Omental fat pad (tissue), 4 donors: ENCODE data around the gene TMIE. TPM values are rescaled to one million over a fixed set of nuclear protein-coding genes. Genes with fewer than 3 reads are reported as not detected.
"Not testable (repeated sequence)": the region's sequence is repeated elsewhere in the genome, so short reads cannot be mapped to it uniquely, and the experiment has no call there.

Experiments
- ATAC-seq: fragments of 150-250 bp; one replicate; pipeline ENCODE4 v1.9.1; 2016; ENCODE audit warnings: mild to moderate bottlenecking, moderate library complexity; ENCODE audit not compliant: low FRiP score
- DNase-seq: peaks from one replicate; pipeline ENCODE4 v3.0.0-alpha.2; 2019; ENCODE audit warnings: low spot score
- CTCF ChIP-seq, 3 donors: fragments of 450-650 bp; IDR thresholded peaks; one replicate each; pipeline ENCODE4 v1.5.1; 2016 to 2017; ENCODE audit warnings: antibody characterized with exemption in 3 of 3, mild to moderate bottlenecking in 3 of 3, moderate library complexity in 2 of 3
- total RNA-seq, 4 donors: library from RNA; depleted of rRNA; stranded (reverse); fragments of >200 nt; gene quantifications; one replicate each; pipeline ENCODE4 v1.1.0, GENCODE V29; 2016

Gene TMIE
- total RNA-seq, 4 donors from 2014 or later = 0.79 TPM; not detected in 3

GRCh38 chr3:46695962-46696894, 5.0 kb upstream of the TMIE start:
- no peak for TF ChIP-seq CTCF (IDR thresholded peaks at IDR 0.05)
- DNase-seq = no peak
- ATAC-seq = no peak

DNA sequence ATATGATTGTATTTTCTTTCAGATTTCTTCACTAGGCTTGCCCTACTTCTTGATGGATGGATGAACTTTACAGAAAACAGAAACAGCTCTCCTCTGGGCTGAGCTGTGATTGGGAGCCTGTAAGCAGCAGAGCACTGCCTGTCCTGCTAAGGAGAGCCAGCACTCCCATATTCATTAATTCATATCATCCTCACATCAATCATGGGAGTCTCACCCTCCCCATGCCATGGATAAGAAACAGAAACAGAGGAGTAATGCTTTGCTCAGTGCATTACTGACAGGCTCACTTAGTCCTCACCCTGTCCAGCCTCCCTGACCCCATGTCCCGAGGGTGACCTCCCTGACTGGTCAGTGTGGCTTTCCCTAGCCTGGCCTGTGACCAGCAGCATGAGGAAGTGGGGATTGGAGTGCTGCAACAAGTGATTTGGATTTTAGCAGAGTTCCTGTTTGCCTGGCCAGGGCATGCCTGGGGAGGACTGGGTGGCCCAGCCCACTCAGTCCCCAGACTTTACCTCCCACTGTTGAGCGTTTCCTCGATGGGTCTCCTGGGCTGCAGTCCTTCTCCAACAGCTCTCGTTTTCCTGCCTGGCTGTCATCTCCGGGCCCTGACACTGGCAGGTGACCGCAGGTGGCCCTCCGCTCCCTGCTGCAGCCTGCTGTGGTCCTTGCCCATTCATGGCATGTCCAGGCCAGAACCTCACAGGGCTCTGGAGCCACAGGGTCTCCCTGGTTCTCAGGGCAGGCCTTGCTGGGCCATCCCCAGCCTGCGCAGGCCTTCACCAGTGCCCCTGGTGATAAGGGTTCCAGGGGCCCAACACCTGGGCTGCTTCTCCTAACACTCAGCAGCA, 1.3 kb upstream of the TMIE start:
- no peak for TF ChIP-seq CTCF (IDR thresholded peaks at IDR 0.05)
- peak; percentile 7 for ATAC-seq
- DNase-seq = no peak

- DNase-seq = no peak
- TF ChIP-seq CTCF (IDR thresholded peaks at IDR 0.05) = no peak
- ATAC-seq = no peak
Observed at GRCh38 chr3:46700772-46701171, 420 bp upstream of the TMIE start.

- no peak for ATAC-seq
- DNase-seq = no peak
- no peak for TF ChIP-seq CTCF (IDR thresholded peaks at IDR 0.05)
Observed at GRCh38 chr3:46702246-46703012, 1.2 kb downstream of the TMIE start.

DNA sequence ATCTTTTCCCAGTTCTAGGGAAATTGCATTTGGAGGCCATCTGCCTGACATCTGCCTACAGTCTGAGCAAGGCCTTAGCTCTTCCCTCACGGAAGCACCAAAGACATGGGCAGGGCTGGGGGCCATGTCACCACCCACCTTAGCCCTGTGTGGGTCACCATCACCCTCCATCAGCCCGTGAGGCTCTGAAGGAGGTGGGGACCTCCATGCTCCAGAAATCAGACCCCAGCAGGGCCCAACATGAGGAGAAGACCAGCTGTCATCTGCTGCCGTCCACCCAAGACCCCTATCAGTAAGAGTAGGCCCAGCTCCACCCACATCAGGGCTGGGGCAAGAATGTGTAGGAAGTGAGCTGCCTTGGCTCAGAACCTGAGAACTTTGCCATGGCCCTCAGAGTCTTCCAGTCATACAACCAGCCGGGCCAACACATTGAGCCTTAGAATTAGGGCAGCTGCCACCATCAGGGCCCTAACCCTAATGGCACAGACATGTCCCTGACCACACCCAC, 1.9 kb downstream of the TMIE start:
- DNase-seq (no peak), ATAC-seq (no peak)
- TF ChIP-seq CTCF (IDR thresholded peaks at IDR 0.05) = no peak

GRCh38 chr3:46704346-46704745, 3.2 kb downstream of the TMIE start:
- ATAC-seq, DNase-seq: not testable (repeated sequence)
